Hepatocyte (in vitro differentiated cells): ENCODE results near the gene SNX18. TPM values are rescaled to one million over a fixed set of nuclear protein-coding genes. Genes with fewer than 3 reads are reported as not detected.

Experiments
- DNase-seq: peaks from one replicate; pipeline ENCODE4 v3.0.0-alpha.2; 2016; ENCODE audit warnings: low spot score
- H2AFZ ChIP-seq: fragments of 200-600 bp; sonication (generic); 2 replicates; pipeline ENCODE4 v1.6.0; 2016; ENCODE audit warnings: antibody characterized with exemption, mild to moderate bottlenecking
- H3K27ac ChIP-seq: fragments of 200-600 bp; sonication (generic); 2 replicates; pipeline ENCODE4 v1.5.1; 2016; ENCODE audit warnings: mild to moderate bottlenecking
- H3K27me3 ChIP-seq: fragments of 200-600 bp; sonication (generic); 2 replicates; pipeline ENCODE4 v1.6.1; 2016
- H3K36me3 ChIP-seq: fragments of 200-600 bp; sonication (generic); replicated peaks from 2 replicates; pipeline ENCODE4 v1.5.1; 2016; ENCODE audit warnings: low read depth; ENCODE audit not compliant: insufficient read depth
- H3K4me1 ChIP-seq: fragments of 200-600 bp; sonication (generic); 2 replicates; pipeline ENCODE4 v1.5.1; 2016; ENCODE audit warnings: mild to moderate bottlenecking, moderate library complexity; ENCODE audit not compliant: insufficient read depth
- H3K4me2 ChIP-seq: fragments of 200-600 bp; sonication (generic); 2 replicates; pipeline ENCODE4 v1.6.0; 2016
- H3K4me3 ChIP-seq: fragments of 200-600 bp; sonication (generic); 2 replicates; pipeline ENCODE4 v1.5.1; 2016; ENCODE audit warnings: mild to moderate bottlenecking
- H3K79me2 ChIP-seq: fragments of 200-600 bp; sonication (generic); 2 replicates; pipeline ENCODE4 v1.6.0; 2017; ENCODE audit warnings: mild to moderate bottlenecking
- H3K9me2 ChIP-seq: fragments of 200-600 bp; sonication (generic); replicated peaks from 2 replicates; pipeline ENCODE4 v1.6.0; 2017; ENCODE audit warnings: mild to moderate bottlenecking; ENCODE audit not compliant: insufficient read depth
- H3K9me3 ChIP-seq: fragments of 200-600 bp; sonication (generic); 2 replicates; pipeline ENCODE4 v1.5.1; 2016; ENCODE audit warnings: low read depth, mild to moderate bottlenecking
- H4K20me1 ChIP-seq: fragments of 200-600 bp; sonication (generic); 2 replicates; pipeline ENCODE4 v1.6.0; 2016; ENCODE audit warnings: mild to moderate bottlenecking; ENCODE audit not compliant: insufficient read depth, poor library complexity, severe bottlenecking
- CTCF ChIP-seq: fragments of 200-600 bp; sonication (generic); IDR thresholded peaks from 2 replicates; pipeline ENCODE4 v1.5.1; 2016; ENCODE audit warnings: antibody characterized with exemption, mild to moderate bottlenecking; ENCODE audit not compliant: poor library complexity
- EZH2 ChIP-seq: fragments of 200-600 bp; sonication (generic); IDR thresholded peaks from 2 replicates; pipeline ENCODE4 v1.6.1; 2016; ENCODE audit warnings: antibody characterized with exemption, mild to moderate bottlenecking, borderline replicate concordance
- EZH2phosphoT487 ChIP-seq: fragments of 200-600 bp; sonication (generic); IDR thresholded peaks from one replicate; pipeline ENCODE4 v1.6.1; 2018; ENCODE audit warnings: antibody characterized with exemption, mild to moderate bottlenecking, low read depth, moderate library complexity; ENCODE audit not compliant: unreplicated experiment, severe bottlenecking
- WGBS: methylation state at CpG from one replicate; pipeline ENCODE4 v1.1.6; 2016; ENCODE audit warnings: low lambda C conversion rate; ENCODE audit errors: missing lambda C conversion rate; 5-methylcytosine and 5-hydroxymethylcytosine counted together
- polyA plus RNA-seq: library from polyadenylated mRNA; unstranded; fragments of >200 nt; fragmentation: Nextera tagmentation; extraction: Ambion mirVana; gene quantifications from 2 replicates; pipeline ENCODE4 v1.2.1, GENCODE V29; 2016
- total RNA-seq: library from RNA; depleted of rRNA; stranded (reverse); fragments of >200 nt; gene quantifications from 2 replicates; pipeline ENCODE4 v1.2.3, GENCODE V29; 2014

The SNX18 gene, protein sequence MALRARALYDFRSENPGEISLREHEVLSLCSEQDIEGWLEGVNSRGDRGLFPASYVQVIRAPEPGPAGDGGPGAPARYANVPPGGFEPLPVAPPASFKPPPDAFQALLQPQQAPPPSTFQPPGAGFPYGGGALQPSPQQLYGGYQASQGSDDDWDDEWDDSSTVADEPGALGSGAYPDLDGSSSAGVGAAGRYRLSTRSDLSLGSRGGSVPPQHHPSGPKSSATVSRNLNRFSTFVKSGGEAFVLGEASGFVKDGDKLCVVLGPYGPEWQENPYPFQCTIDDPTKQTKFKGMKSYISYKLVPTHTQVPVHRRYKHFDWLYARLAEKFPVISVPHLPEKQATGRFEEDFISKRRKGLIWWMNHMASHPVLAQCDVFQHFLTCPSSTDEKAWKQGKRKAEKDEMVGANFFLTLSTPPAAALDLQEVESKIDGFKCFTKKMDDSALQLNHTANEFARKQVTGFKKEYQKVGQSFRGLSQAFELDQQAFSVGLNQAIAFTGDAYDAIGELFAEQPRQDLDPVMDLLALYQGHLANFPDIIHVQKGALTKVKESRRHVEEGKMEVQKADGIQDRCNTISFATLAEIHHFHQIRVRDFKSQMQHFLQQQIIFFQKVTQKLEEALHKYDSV
- total RNA-seq (28.6 and 33.0 TPM in 2 replicates), polyA plus RNA-seq (5.6 and 6.5 TPM in 2 replicates)

- Histone ChIP-seq H3K4me3 (peak within 1 kb of the TSS; percentile 41), H3K4me1 (peaks cover 18% of the 10 kb centered on the region), H3K79me2 (peaks cover 48% of the 10 kb centered on the region), H4K20me1 (peaks cover 14% of the 10 kb centered on the region), H2AFZ (peak within 1 kb of the TSS; percentile 77), H3K36me3 (no peaks in the 10 kb centered on the region), H3K9me3 (no peaks in the 10 kb centered on the region), H3K27ac (peak within 1 kb of the TSS; percentile 97), H3K27me3 (no peaks in the 10 kb centered on the region), H3K9me2 (no peaks in the 10 kb centered on the region), H3K4me2 (peak within 1 kb of the TSS; percentile 78)
- TF ChIP-seq CTCF (peak; percentile 99), EZH2phosphoT487 (no peak)
- peak; percentile 97 for DNase-seq
- WGBS, result under 1% methylated on average over 78 of the region's 88 CpGs
Observed at GRCh38 chr5:54517512-54518145, at the start of gene SNX18. SNX18 (plus strand) TSS chr5:54517759; CDS start chr5:54517953, 194 bp downstream.

GRCh38 chr5:54469622-54470021 lies 47.9 kb upstream of the SNX18 start:
- Histone ChIP-seq H3K27me3 (no peaks in the 10 kb centered on the region), H3K9me3 (no peaks in the 10 kb centered on the region), H3K9me2 (no peaks in the 10 kb centered on the region), H3K4me2 (peak overlapping the region; percentile 61), H2AFZ (peak overlapping the region; percentile 51), H3K79me2 (no peaks in the 10 kb centered on the region), H3K27ac (peak overlapping the region; percentile 54), H3K36me3 (no peaks in the 10 kb centered on the region), H4K20me1 (no peaks in the 10 kb centered on the region), H3K4me1 (peaks cover 9% of the 10 kb centered on the region), H3K4me3 (no peak overlapping the region)
- 42% methylated on average over 2 of the region's 2 CpGs for WGBS
- TF ChIP-seq EZH2phosphoT487 (no peak), EZH2 (no peak), CTCF (no peak)
- no peak for DNase-seq

DNA sequence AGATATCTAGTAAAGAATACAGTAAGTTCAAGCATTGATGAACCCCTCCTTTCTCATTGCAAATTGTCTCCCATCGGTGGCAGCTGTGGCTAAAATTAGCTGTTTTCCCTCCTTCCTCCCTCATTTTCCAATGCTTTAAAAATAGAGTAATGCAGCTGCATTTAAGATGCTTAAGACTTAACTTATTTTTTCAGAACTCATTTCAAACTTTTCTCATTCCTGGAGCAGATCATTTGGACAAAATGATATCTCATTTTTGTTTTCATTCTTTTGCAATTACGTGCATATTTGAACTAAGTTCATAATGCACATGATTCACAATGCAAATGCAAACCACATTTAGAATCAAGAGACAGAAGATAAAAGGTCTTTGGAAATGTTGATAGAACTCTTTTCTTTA lies 47.4 kb upstream of the SNX18 start:
- no peaks in the 10 kb centered on the region for H3K36me3 ChIP-seq
- peaks cover 9% of the 10 kb centered on the region for H3K4me1 ChIP-seq
- H3K79me2 ChIP-seq, result no peaks in the 10 kb centered on the region
- TF ChIP-seq CTCF (no peak), EZH2phosphoT487 (no peak)
- H3K9me2 ChIP-seq, result no peaks in the 10 kb centered on the region
- peak overlapping the region; percentile 61 for H3K4me2 ChIP-seq
- no peaks in the 10 kb centered on the region for H4K20me1 ChIP-seq
- H3K9me3 ChIP-seq, result no peaks in the 10 kb centered on the region
- no peaks in the 10 kb centered on the region for H3K27me3 ChIP-seq
- no peak for DNase-seq
- WGBS, result 80% methylated on average over 2 of the region's 2 CpGs
- H2AFZ ChIP-seq, result peak overlapping the region; percentile 51
- H3K27ac ChIP-seq, result no peak overlapping the region
- no peak overlapping the region for H3K4me3 ChIP-seq
